ENCODE results near the gene LPCAT3. TPM values are rescaled to one million over a fixed set of nuclear protein-coding genes. Genes with fewer than 3 reads are reported as not detected.
A peak's percentile ranks its signal among the peaks of the same experiment; 100 is the strongest.

The LPCAT3 gene
- total RNA-seq, 2 donors from 2014 or later, result 34.3 to 45.2 TPM

- H3K9me3 ChIP-seq (ENCODE audit: control insufficient read depth, low read length, poor library complexity, severe bottlenecking), result no peaks in the 10 kb centered on the region
- H3K4me1 Mint-ChIP-seq, result peaks cover 28% of the 10 kb centered on the region
- no peak for DNase-seq
- no peaks in the 10 kb centered on the region for H3K27me3 Mint-ChIP-seq
- no peaks in the 10 kb centered on the region for H3K36me3 Mint-ChIP-seq (ENCODE audit: low read depth)
- no peak for ATAC-seq
- peak overlapping the region; percentile 9 for H3K27ac Mint-ChIP-seq
- no peak overlapping the region for H3K4me3 Mint-ChIP-seq
These were observed 13.0 kb downstream of the LPCAT3 start for GRCh38 chr12:7005311-7005710.

DNA sequence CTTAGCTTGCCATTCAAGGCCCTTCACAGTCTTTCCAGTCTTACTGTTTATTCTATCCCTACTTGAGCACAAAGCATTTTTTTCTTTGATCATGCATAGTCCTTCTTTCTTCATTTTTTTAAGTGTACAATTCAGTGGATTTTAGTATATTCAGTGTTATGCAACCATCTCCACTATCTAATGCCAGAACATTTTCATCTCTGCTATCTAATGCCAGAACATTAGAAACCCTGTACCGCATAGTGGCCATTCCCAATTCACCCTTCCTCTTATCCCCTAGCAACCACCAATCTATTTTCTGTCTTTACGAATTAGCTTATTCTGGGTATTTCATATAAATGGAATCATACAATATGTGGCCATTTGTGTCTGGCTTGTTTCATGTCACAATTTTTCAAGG, 13.4 kb downstream of the LPCAT3 start:
- ATAC-seq (no peak), DNase-seq (no peak)
- H3K27me3 Mint-ChIP-seq, result no peaks in the 10 kb centered on the region
- H3K9me3 ChIP-seq (ENCODE audit: control insufficient read depth, low read length, poor library complexity, severe bottlenecking), result no peaks in the 10 kb centered on the region
- no peak overlapping the region for H3K4me3 Mint-ChIP-seq
- H3K27ac Mint-ChIP-seq, result peak overlapping the region; percentile 9
- H3K36me3 Mint-ChIP-seq (ENCODE audit: low read depth), result no peaks in the 10 kb centered on the region
- peaks cover 24% of the 10 kb centered on the region for H3K4me1 Mint-ChIP-seq

DNA sequence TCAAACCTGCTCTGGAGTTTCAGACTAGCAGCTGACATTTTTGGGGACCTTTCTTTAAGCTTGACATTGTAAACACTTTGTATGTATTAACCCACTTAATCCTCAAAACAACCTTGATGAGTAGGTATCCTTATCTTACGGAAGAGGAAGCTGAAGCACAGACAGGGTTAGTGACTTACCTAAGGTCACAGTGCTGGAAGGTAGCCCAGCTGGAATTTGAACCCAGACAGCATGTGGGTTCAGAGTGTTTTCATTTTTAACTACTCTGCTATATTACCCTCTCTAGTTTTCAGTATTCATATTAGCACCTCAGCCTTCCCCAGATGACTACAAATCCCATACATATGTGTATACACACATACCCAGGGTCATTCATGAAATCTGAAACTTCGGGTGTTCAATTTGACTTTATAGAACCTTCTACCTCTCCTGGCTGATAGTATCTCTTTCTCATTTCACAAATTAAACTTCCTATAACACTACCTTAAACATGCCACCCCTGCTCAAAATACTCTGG, 13.9 kb downstream of the LPCAT3 start:
- peak overlapping the region; percentile 9 for H3K27ac Mint-ChIP-seq
- DNase-seq (no peak), ATAC-seq (no peak)
- H3K36me3 Mint-ChIP-seq (ENCODE audit: low read depth), result no peaks in the 10 kb centered on the region
- H3K9me3 ChIP-seq (ENCODE audit: control insufficient read depth, low read length, poor library complexity, severe bottlenecking), result no peaks in the 10 kb centered on the region
- H3K27me3 Mint-ChIP-seq, result no peaks in the 10 kb centered on the region
- no peak overlapping the region for H3K4me3 Mint-ChIP-seq
- peaks cover 22% of the 10 kb centered on the region for H3K4me1 Mint-ChIP-seq

- H3K9me3 ChIP-seq (ENCODE audit: control insufficient read depth, low read length, poor library complexity, severe bottlenecking), result no peaks in the 10 kb centered on the region
- no peak for DNase-seq
- H3K27ac Mint-ChIP-seq, result peak overlapping the region; percentile 27
- peaks cover 18% of the 10 kb centered on the region for H3K4me1 Mint-ChIP-seq
- ATAC-seq, result no peak
- no peaks in the 10 kb centered on the region for H3K36me3 Mint-ChIP-seq (ENCODE audit: low read depth)
- no peak overlapping the region for H3K4me3 Mint-ChIP-seq
- H3K27me3 Mint-ChIP-seq, result no peaks in the 10 kb centered on the region
These were observed 16.2 kb downstream of the LPCAT3 start for GRCh38 chr12:7001921-7002591.

- Mint-ChIP-seq H3K4me1 (peaks cover 19% of the 10 kb centered on the region), H3K36me3 (ENCODE audit: low read depth) (peaks cover 9% of the 10 kb centered on the region), H3K4me3 (no peak overlapping the region), H3K27me3 (no peaks in the 10 kb centered on the region), H3K27ac (no peak overlapping the region)
- H3K9me3 ChIP-seq (ENCODE audit: control insufficient read depth, low read length, poor library complexity, severe bottlenecking), result no peaks in the 10 kb centered on the region
- DNase-seq (no peak), ATAC-seq (no peak)
These were observed 19.4 kb downstream of the LPCAT3 start for GRCh38 chr12:6998715-6999451.

DNA sequence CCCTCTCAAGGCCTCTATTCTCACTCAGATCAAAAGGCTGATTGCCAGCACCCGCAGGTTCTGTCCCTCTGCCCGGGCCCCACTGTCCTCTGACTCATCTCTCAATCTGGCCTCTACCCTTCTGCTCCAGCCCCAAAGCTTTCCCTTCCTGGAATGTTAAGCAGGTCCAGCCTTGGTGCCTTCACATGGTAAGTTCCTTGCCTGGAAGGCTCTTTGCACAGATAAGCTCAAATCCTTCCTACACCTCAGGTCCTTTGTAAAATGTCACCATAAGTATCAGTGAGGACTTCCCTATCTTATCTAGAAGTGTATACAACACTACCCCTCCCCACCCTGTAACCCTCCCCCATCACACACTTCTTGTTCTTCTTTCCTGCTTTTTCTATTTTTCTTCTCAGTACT, 22.2 kb downstream of the LPCAT3 start:
- peak overlapping the region; percentile 25 for H3K4me3 Mint-ChIP-seq
- no peak for DNase-seq
- ATAC-seq, result no peak
- no peaks in the 10 kb centered on the region for H3K27me3 Mint-ChIP-seq
- peaks cover 11% of the 10 kb centered on the region for H3K4me1 Mint-ChIP-seq
- peaks cover 11% of the 10 kb centered on the region for H3K36me3 Mint-ChIP-seq (ENCODE audit: low read depth)
- no peak overlapping the region for H3K27ac Mint-ChIP-seq
- H3K9me3 ChIP-seq (ENCODE audit: control insufficient read depth, low read length, poor library complexity, severe bottlenecking), result no peaks in the 10 kb centered on the region

GRCh38 chr12:6987956-6988553, 30.2 kb downstream of the LPCAT3 start:
- no peak overlapping the region for H3K27ac Mint-ChIP-seq
- no peaks in the 10 kb centered on the region for H3K9me3 ChIP-seq (ENCODE audit: control insufficient read depth, low read length, poor library complexity, severe bottlenecking)
- DNase-seq (no peak), ATAC-seq (no peak)
- no peak overlapping the region for H3K4me3 Mint-ChIP-seq
- H3K4me1 Mint-ChIP-seq, result peaks cover 5% of the 10 kb centered on the region
- H3K36me3 Mint-ChIP-seq (ENCODE audit: low read depth), result peaks cover 6% of the 10 kb centered on the region
- no peaks in the 10 kb centered on the region for H3K27me3 Mint-ChIP-seq

- Mint-ChIP-seq H3K4me3 (no peak overlapping the region), H3K27me3 (no peaks in the 10 kb centered on the region), H3K36me3 (ENCODE audit: low read depth) (no peaks in the 10 kb centered on the region), H3K27ac (peak overlapping the region; percentile 49), H3K4me1 (peaks cover 8% of the 10 kb centered on the region)
- ATAC-seq, result no peak
- no peaks in the 10 kb centered on the region for H3K9me3 ChIP-seq (ENCODE audit: control insufficient read depth, low read length, poor library complexity, severe bottlenecking)
- no peak for DNase-seq
These were observed 35.7 kb downstream of the LPCAT3 start for GRCh38 chr12:6982532-6982931.

DNA sequence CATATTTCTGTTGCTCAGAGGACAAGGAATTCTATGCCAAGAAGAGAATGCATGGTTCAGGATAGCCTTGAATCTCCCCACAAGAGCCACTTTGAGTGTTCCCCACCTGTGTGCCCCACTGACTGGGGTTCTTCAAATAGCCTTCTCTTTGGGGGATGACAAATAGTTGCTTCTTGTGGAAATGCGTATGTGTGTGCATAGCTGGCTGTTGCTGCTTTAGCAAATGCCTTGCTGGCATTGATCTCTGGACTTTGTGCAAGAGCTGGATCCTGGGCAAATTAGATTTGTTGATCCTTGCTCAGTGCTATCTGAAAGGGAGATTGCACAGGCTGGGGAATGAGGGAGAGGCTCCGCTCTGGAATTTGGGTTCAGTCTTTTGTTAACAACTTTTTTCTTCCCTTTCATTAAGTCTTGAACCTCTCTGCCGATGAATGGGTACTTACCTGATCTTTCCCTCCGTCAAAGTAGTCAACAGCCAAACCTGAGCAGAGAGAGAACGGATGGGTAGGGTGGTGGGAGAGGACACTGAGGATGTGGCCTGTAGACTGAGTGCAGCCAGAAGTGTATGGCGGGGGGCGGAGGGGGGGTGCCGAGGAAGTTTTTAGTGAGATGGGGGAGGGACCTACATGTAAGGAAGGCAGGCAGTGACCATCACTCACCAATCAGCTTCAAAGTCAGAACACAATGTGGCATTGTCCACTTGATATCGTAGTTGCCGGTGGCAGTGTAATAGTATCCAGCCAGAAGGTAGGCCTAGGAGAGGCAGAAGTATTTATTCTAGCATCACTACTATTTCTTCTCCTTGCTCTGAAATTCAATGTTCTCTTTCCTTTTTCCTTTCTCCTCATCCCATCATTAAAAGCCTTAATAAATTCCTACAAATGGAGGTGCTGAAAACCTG, 36.9 kb downstream of the LPCAT3 start:
- Mint-ChIP-seq H3K27ac (peak overlapping the region; percentile 49), H3K4me3 (no peak overlapping the region), H3K27me3 (no peaks in the 10 kb centered on the region), H3K4me1 (peaks cover 15% of the 10 kb centered on the region), H3K36me3 (ENCODE audit: low read depth) (no peaks in the 10 kb centered on the region)
- H3K9me3 ChIP-seq (ENCODE audit: control insufficient read depth, low read length, poor library complexity, severe bottlenecking), result no peaks in the 10 kb centered on the region
- ATAC-seq (no peak), DNase-seq (no peak)

GRCh38 chr12:6980740-6981139, 37.5 kb downstream of the LPCAT3 start:
- no peak for DNase-seq
- Mint-ChIP-seq H3K4me3 (no peak overlapping the region), H3K36me3 (ENCODE audit: low read depth) (no peaks in the 10 kb centered on the region), H3K4me1 (peaks cover 13% of the 10 kb centered on the region), H3K27ac (no peak overlapping the region), H3K27me3 (no peaks in the 10 kb centered on the region)
- ATAC-seq, result no peak
- H3K9me3 ChIP-seq (ENCODE audit: control insufficient read depth, low read length, poor library complexity, severe bottlenecking), result no peaks in the 10 kb centered on the region

DNA sequence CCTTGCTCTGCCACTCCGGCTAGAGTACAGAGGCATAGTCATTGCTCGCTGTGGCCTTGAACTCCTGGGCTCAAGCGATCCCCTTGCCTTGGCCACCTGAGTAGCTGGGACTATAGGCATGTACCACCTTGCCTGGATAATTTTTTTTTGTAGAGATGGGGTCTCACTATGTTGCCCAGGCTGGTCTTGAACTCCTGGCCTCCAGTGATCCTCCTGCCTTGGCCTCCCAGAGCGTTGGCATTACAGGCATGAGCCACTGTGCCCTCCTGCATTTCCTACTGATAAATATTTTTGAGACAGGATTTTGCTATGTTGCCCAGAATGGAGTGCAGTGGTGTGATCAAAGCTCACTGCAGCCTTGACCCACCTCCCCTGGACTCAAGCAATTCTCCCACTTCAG, 38.2 kb downstream of the LPCAT3 start:
- Mint-ChIP-seq H3K27me3 (no peaks in the 10 kb centered on the region), H3K4me1 (peaks cover 13% of the 10 kb centered on the region), H3K27ac (no peak overlapping the region), H3K36me3 (ENCODE audit: low read depth) (no peaks in the 10 kb centered on the region), H3K4me3 (no peak overlapping the region)
- H3K9me3 ChIP-seq (ENCODE audit: control insufficient read depth, low read length, poor library complexity, severe bottlenecking), result no peaks in the 10 kb centered on the region
- ATAC-seq (no peak), DNase-seq (no peak)

DNA sequence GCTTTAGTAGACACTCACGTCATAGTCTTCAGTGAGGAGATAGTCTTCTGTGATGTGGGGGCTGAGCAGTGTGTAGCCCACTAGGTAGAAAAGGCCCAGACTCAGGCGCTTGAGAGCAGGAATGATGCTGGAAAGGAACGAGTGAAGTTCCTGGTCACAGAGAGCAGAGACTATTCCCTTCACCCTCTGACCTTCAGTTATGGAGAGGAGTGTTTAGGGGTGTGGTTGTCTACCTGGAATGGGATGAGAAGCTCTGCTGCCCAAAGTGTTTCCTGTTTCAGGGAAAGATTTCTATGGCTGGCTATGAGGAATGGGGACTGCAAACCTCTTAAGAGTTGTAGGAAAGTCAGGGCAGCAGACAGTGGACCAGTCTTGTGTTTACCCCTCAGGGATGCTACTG, 38.8 kb downstream of the LPCAT3 start:
- no peak for ATAC-seq
- Mint-ChIP-seq H3K36me3 (ENCODE audit: low read depth) (no peaks in the 10 kb centered on the region), H3K27me3 (no peaks in the 10 kb centered on the region), H3K4me3 (no peak overlapping the region), H3K27ac (peak overlapping the region; percentile 27), H3K4me1 (peaks cover 13% of the 10 kb centered on the region)
- no peaks in the 10 kb centered on the region for H3K9me3 ChIP-seq (ENCODE audit: control insufficient read depth, low read length, poor library complexity, severe bottlenecking)
- no peak for DNase-seq

DNA sequence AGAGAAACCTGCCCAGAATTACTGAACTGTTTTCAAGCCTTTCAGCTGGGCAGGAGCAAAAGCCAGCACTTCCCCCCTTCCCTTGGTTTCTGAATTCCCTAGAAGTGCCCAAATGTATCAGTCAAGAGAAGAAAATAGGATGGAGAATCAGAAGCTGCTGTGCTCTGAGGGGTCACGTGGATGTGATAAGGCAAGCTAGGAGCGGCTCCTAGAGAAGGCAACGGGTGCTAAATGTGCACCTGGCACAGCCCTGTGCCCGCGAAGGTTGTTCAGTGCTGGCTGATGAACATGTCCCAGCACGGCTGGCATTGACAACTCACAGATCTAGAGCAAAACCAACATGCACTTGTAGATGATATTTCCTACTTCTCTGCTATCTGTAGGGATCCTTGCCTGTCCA, 39.3 kb downstream of the LPCAT3 start:
- H3K4me1 Mint-ChIP-seq, result peaks cover 13% of the 10 kb centered on the region
- ATAC-seq (no peak), DNase-seq (no peak)
- H3K27ac Mint-ChIP-seq, result peak overlapping the region; percentile 27
- no peaks in the 10 kb centered on the region for H3K36me3 Mint-ChIP-seq (ENCODE audit: low read depth)
- no peaks in the 10 kb centered on the region for H3K27me3 Mint-ChIP-seq
- H3K9me3 ChIP-seq (ENCODE audit: control insufficient read depth, low read length, poor library complexity, severe bottlenecking), result no peaks in the 10 kb centered on the region
- H3K4me3 Mint-ChIP-seq, result no peak overlapping the region

Data from T-helper 17 cell (primary cell).